ENCODE measurements around the gene P4HA3. TPM values are rescaled to one million over a fixed set of nuclear protein-coding genes. Genes with fewer than 3 reads are reported as not detected.

P4HA3 gene
- total RNA-seq, 1 experiment from 2014 or later = 0.52 TPM

DNA sequence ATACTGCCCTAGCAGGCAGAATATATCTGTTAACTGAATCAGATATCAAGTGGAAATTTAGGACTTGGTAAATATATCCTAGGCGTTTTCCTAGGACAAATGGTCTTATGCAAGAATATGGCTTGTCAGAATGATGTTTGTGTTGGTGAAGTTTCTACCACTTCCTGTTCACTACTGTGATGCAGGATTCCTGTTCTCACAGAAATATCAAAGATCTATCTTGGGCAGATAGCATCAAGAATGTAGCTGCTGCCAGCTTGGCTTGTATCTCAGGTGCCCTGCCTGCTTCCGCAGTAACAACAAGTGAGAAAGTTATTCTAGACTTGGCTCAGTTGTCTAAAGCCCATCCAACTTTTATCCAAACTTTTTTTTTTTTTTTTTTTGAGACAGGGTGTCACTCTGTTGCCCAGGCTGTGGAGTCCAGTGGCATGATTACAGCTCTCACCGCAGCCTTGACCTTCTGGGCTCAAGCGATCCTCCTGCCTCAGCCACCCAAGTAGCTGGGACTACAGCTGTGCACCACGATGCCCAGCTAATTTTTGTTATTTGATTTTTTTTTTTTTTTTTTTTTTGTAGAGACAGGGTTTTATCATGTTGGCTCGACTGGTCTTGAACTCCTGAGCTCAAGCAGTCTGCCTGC lies 79.0 kb downstream of the P4HA3 start:
- peaks cover 35% of the 10 kb centered on the region for H3K36me3 ChIP-seq (ENCODE audit: insufficient read depth, low read length, poor library complexity, severe bottlenecking)
- no peak overlapping the region for H3K4me3 ChIP-seq (ENCODE audit: low read depth, low read length, poor library complexity, severe bottlenecking)
- DNase-seq (ENCODE audit: low spot score) = no peak
- no peaks in the 10 kb centered on the region for H3K9me3 ChIP-seq (ENCODE audit: low read depth, low read length, poor library complexity, severe bottlenecking)
- TF ChIP-seq, protein P1, sequence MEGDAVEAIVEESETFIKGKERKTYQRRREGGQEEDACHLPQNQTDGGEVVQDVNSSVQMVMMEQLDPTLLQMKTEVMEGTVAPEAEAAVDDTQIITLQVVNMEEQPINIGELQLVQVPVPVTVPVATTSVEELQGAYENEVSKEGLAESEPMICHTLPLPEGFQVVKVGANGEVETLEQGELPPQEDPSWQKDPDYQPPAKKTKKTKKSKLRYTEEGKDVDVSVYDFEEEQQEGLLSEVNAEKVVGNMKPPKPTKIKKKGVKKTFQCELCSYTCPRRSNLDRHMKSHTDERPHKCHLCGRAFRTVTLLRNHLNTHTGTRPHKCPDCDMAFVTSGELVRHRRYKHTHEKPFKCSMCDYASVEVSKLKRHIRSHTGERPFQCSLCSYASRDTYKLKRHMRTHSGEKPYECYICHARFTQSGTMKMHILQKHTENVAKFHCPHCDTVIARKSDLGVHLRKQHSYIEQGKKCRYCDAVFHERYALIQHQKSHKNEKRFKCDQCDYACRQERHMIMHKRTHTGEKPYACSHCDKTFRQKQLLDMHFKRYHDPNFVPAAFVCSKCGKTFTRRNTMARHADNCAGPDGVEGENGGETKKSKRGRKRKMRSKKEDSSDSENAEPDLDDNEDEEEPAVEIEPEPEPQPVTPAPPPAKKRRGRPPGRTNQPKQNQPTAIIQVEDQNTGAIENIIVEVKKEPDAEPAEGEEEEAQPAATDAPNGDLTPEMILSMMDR (conservative IDR thresholded peaks at IDR 0.05; ENCODE audit: low read depth, low read length) = no peak
- no peak for TF ChIP-seq EZH2 (IDR thresholded peaks at IDR 0.05; ENCODE audit: borderline replicate concordance, low read depth, low read length, poor library complexity, severe bottlenecking)
- intact Hi-C loops (cut with micrococcal nuclease; ENCODE audit: unreplicated experiment) = no loop called here
- no peaks in the 10 kb centered on the region for H3K4me1 ChIP-seq (ENCODE audit: insufficient read depth, low read length, poor library complexity, severe bottlenecking)
- ChIA-PET CTCF (no interaction called here), POLR2A (ENCODE audit: low non-redundant PET) (no interaction called here)
- no peaks in the 10 kb centered on the region for H3K27me3 ChIP-seq (replicated peaks; ENCODE audit: insufficient read depth, low read depth, low read length, poor library complexity)
- no peak overlapping the region for H3K27ac ChIP-seq (ENCODE audit: low read depth, low read length, poor library complexity, severe bottlenecking)
- BruUV-seq (replicated peaks) = no TSS peak

DNA sequence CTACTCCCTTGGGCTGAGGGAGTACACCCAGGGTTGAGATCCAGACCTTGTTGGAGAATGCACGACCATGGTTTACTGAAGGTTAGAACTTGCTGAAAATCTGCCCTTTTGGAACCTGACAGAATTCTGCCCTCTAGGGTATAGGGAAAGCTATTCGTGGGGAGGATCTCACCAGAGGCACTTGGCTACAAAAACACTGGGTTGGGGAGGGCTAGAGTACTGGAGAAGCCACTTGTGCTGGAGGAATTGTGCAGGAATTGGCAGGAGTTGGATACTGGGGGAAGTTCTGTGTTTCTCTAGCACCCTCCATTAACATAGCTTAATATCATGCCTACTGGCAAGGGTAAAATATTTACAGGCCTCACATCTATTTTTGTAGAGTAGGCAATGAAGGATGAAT lies 84.5 kb downstream of the P4HA3 start:
- no TSS peak for BruUV-seq (replicated peaks)

DNA sequence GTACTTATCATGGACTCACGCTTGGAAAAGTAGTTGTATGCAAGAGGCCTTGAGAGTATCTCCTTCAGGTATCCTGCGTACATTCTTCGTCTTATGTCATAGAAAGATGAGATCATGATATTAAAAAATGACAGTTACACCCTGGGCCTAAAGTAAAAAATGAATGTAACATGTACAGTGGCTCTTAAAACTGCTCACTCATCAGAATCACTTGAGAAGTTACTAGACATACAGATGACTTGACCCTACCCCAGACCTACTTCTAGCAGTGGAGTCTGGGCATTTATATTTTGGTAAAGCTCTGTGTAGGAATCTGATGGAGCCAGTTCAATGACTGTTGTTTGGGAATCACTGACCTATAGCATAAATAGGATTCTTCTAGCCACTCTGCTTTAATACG lies 85.9 kb downstream of the P4HA3 start:
- TF ChIP-seq, protein P1 (conservative IDR thresholded peaks at IDR 0.05; ENCODE audit: low read depth, low read length) = no peak
- no peak for TF ChIP-seq EZH2 (IDR thresholded peaks at IDR 0.05; ENCODE audit: borderline replicate concordance, low read depth, low read length, poor library complexity, severe bottlenecking)
- no peaks in the 10 kb centered on the region for H3K4me1 ChIP-seq (ENCODE audit: insufficient read depth, low read length, poor library complexity, severe bottlenecking)
- H3K27me3 ChIP-seq (replicated peaks; ENCODE audit: insufficient read depth, low read depth, low read length, poor library complexity) = no peaks in the 10 kb centered on the region
- intact Hi-C loops (cut with micrococcal nuclease; ENCODE audit: unreplicated experiment) = no loop called here
- ChIA-PET POLR2A (ENCODE audit: low non-redundant PET) (no interaction called here), CTCF (no interaction called here)
- H3K27ac ChIP-seq (ENCODE audit: low read depth, low read length, poor library complexity, severe bottlenecking) = no peak overlapping the region
- BruUV-seq (replicated peaks) = no TSS peak
- peaks cover 6% of the 10 kb centered on the region for H3K36me3 ChIP-seq (ENCODE audit: insufficient read depth, low read length, poor library complexity, severe bottlenecking)
- DNase-seq (ENCODE audit: low spot score) = no peak
- H3K9me3 ChIP-seq (ENCODE audit: low read depth, low read length, poor library complexity, severe bottlenecking) = no peaks in the 10 kb centered on the region
- no peak overlapping the region for H3K4me3 ChIP-seq (ENCODE audit: low read depth, low read length, poor library complexity, severe bottlenecking)

More for the DNA sequence above, 84.5 kb downstream of the P4HA3 start:
- no peak overlapping the region for H3K27ac ChIP-seq (ENCODE audit: low read depth, low read length, poor library complexity, severe bottlenecking)
- intact Hi-C loops (cut with micrococcal nuclease; ENCODE audit: unreplicated experiment) = no loop called here
- no peaks in the 10 kb centered on the region for H3K27me3 ChIP-seq (replicated peaks; ENCODE audit: insufficient read depth, low read depth, low read length, poor library complexity)
- ChIA-PET POLR2A (ENCODE audit: low non-redundant PET) (no interaction called here), CTCF (no interaction called here)
- peaks cover 19% of the 10 kb centered on the region for H3K36me3 ChIP-seq (ENCODE audit: insufficient read depth, low read length, poor library complexity, severe bottlenecking)
- no peak for TF ChIP-seq EZH2 (IDR thresholded peaks at IDR 0.05; ENCODE audit: borderline replicate concordance, low read depth, low read length, poor library complexity, severe bottlenecking)
- TF ChIP-seq, protein P1 (conservative IDR thresholded peaks at IDR 0.05; ENCODE audit: low read depth, low read length) = no peak
- H3K9me3 ChIP-seq (ENCODE audit: low read depth, low read length, poor library complexity, severe bottlenecking) = no peaks in the 10 kb centered on the region
- DNase-seq (ENCODE audit: low spot score) = peak; percentile 6
- H3K4me1 ChIP-seq (ENCODE audit: insufficient read depth, low read length, poor library complexity, severe bottlenecking) = no peaks in the 10 kb centered on the region
- no peak overlapping the region for H3K4me3 ChIP-seq (ENCODE audit: low read depth, low read length, poor library complexity, severe bottlenecking)

Data from A673 (cell line).